ENCODE results near the gene MBNL1. TPM values are rescaled to one million over a fixed set of nuclear protein-coding genes. Genes with fewer than 3 reads are reported as not detected.
"Not testable (repeated sequence)": the region's sequence is repeated elsewhere in the genome, so short reads cannot be mapped to it uniquely, and the experiment has no call there.

The MBNL1 gene
- total RNA-seq, 1 experiment from 2014 or later = 68.6 TPM

DNA sequence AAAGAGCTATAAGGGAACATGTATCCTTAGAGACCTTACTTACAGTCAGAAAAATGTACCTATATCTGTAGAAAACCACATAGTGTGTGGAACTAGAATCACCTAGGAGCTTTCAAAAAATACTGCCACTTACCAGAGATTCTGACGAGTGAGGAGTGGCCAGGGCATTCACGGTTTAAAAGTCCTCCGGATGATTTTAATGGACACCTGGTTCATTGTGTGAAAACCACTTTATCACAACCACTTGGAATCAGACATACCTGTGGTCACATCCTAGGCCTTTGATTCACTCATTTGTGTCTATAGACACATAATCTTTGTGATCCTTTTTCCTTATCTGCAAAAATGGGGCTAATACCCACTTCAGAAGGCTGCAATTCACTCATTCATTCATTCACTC is 159.8 kb downstream of the MBNL1 start:
- POLR2A ChIA-PET = no interaction called here
- Histone ChIP-seq H3K27me3 (replicated peaks; ENCODE audit: control insufficient read depth, insufficient read depth, low read length) (no peaks in the 10 kb centered on the region), H3K36me3 (ENCODE audit: control insufficient read depth, insufficient read depth, low read length) (no peaks in the 10 kb centered on the region), H3K4me1 (peaks cover 7% of the 10 kb centered on the region; the same call in 1 of the 2 replicates), H3K4me3 (ENCODE audit: low read depth, low read length) (no peak overlapping the region), H3K9me3 (no peaks in the 10 kb centered on the region)
- BruUV-seq (replicated peaks) = no TSS peak
- intact Hi-C loops (cut with micrococcal nuclease; ENCODE audit: unreplicated experiment) = loop anchor here (10.0 kb wide), 1 partner anchor 124 kb away; no protein-coding TSS in a partner anchor
- Mint-ChIP-seq H3K27ac (ENCODE audit: unreplicated experiment) (no peak overlapping the region), H3K4me3 (ENCODE audit: unreplicated experiment) (no peak overlapping the region), H3K36me3 (ENCODE audit: insufficient read depth, unreplicated experiment) (peaks cover 23% of the 10 kb centered on the region), H3K27me3 (ENCODE audit: insufficient read depth, unreplicated experiment) (no peaks in the 10 kb centered on the region), H3K9me3 (ENCODE audit: unreplicated experiment) (no peaks in the 10 kb centered on the region), H3K4me1 (ENCODE audit: low read depth, unreplicated experiment) (no peaks in the 10 kb centered on the region)
- no peak for DNase-seq
- TF ChIP-seq, protein P1, sequence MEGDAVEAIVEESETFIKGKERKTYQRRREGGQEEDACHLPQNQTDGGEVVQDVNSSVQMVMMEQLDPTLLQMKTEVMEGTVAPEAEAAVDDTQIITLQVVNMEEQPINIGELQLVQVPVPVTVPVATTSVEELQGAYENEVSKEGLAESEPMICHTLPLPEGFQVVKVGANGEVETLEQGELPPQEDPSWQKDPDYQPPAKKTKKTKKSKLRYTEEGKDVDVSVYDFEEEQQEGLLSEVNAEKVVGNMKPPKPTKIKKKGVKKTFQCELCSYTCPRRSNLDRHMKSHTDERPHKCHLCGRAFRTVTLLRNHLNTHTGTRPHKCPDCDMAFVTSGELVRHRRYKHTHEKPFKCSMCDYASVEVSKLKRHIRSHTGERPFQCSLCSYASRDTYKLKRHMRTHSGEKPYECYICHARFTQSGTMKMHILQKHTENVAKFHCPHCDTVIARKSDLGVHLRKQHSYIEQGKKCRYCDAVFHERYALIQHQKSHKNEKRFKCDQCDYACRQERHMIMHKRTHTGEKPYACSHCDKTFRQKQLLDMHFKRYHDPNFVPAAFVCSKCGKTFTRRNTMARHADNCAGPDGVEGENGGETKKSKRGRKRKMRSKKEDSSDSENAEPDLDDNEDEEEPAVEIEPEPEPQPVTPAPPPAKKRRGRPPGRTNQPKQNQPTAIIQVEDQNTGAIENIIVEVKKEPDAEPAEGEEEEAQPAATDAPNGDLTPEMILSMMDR (IDR thresholded peaks at IDR 0.05; ENCODE audit: insufficient read depth in 1 of 2, low read depth in 1 of 2, low read length in 1 of 2, severe bottlenecking in 1 of 2, unreplicated experiment in 1 of 2) = no peak
- CTCF ChIA-PET = no interaction called here

DNA sequence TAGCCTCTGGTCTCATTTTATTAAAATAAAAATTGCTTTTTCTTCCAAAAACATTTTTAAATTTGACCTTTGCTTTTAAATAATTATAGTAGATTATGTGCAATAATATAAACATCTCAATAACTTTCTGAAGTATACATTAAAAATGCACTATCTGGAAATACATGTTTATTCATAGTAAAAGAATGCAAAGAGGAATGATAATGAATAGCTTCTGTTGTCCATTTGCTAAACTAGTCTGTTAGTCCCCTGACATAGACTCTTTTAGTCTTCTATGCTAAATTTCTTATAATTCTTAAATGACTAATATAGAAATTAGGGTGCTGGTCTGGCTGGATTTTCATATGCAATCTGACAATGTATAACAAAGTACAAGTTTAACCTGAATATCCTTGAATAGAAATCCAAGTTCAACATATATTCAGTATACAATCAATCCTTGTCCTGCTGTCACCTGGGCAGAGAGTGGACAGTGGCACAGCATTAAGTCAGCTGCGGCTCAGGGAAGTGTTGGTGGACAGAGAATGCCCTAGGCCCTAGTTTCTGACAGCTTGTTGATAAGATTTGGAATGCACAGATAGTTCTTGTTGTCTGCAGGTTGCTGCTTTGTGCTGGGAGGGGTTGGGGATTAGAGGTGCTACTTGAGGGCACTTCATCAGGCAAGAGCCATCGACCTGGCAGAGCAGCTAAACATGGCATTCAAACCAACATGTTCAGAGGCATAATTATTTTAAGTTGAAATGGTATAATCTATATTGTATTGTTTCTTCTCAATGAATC is 161.7 kb downstream of the MBNL1 start:
- Histone ChIP-seq H3K27me3 (replicated peaks; ENCODE audit: control insufficient read depth, insufficient read depth, low read length) (no peaks in the 10 kb centered on the region), H3K9me3 (no peaks in the 10 kb centered on the region), H3K36me3 (ENCODE audit: control insufficient read depth, insufficient read depth, low read length) (no peaks in the 10 kb centered on the region), H3K4me3 (ENCODE audit: low read depth, low read length) (no peak overlapping the region), H3K4me1 (peaks cover 7% of the 10 kb centered on the region; the same call in 1 of the 2 replicates)
- TF ChIP-seq, protein P1 (IDR thresholded peaks at IDR 0.05; ENCODE audit: insufficient read depth in 1 of 2, low read depth in 1 of 2, low read length in 1 of 2, severe bottlenecking in 1 of 2, unreplicated experiment in 1 of 2) = no peak
- no TSS peak for BruUV-seq (replicated peaks)
- Mint-ChIP-seq H3K4me3 (ENCODE audit: unreplicated experiment) (no peak overlapping the region), H3K36me3 (ENCODE audit: insufficient read depth, unreplicated experiment) (peaks cover 23% of the 10 kb centered on the region), H3K9me3 (ENCODE audit: unreplicated experiment) (peaks cover 8% of the 10 kb centered on the region), H3K27ac (ENCODE audit: unreplicated experiment) (no peak overlapping the region), H3K4me1 (ENCODE audit: low read depth, unreplicated experiment) (no peaks in the 10 kb centered on the region), H3K27me3 (ENCODE audit: insufficient read depth, unreplicated experiment) (no peaks in the 10 kb centered on the region)
- no peak for DNase-seq
- CTCF ChIA-PET = no interaction called here
- intact Hi-C loops (cut with micrococcal nuclease; ENCODE audit: unreplicated experiment) = no loop called here
- POLR2A ChIA-PET = no interaction called here

DNA sequence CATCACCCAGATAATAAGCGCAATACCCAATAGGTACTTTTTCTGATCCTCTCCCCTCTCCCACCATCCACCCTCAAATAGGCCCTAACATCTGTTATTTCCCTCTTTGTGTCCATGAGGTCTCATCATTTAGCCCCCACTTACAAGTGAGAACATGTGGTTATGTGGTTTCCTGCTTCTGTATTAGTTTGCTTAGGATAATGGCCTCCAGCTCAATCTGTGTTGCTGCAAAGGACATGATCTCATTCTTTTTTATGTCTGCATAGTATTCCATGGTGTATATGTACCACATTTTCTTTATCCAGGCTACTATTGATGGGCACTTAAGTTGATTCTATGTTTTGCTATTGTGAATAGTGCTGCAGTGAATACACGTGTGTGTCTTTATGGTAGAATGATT is 165.4 kb downstream of the MBNL1 start:
- Histone ChIP-seq H3K36me3 (ENCODE audit: control insufficient read depth, insufficient read depth, low read length) (no peaks in the 10 kb centered on the region), H3K4me1 (peaks cover 10% of the 10 kb centered on the region; the same call in 1 of the 2 replicates), H3K4me3 (ENCODE audit: low read depth, low read length) (no peak overlapping the region), H3K9me3 (no peaks in the 10 kb centered on the region), H3K27me3 (replicated peaks; ENCODE audit: control insufficient read depth, insufficient read depth, low read length) (no peaks in the 10 kb centered on the region)
- DNase-seq = no peak
- no peak overlapping the region for H3K27ac Mint-ChIP-seq (ENCODE audit: unreplicated experiment)
- BruUV-seq (replicated peaks) = no TSS peak
- intact Hi-C loops (cut with micrococcal nuclease; ENCODE audit: unreplicated experiment) = no loop called here
- ChIA-PET POLR2A (no interaction called here), CTCF (no interaction called here)
- H3K9me3 Mint-ChIP-seq (ENCODE audit: unreplicated experiment) = peaks cover 9% of the 10 kb centered on the region
- TF ChIP-seq, protein P1 (IDR thresholded peaks at IDR 0.05; ENCODE audit: insufficient read depth in 1 of 2, low read depth in 1 of 2, low read length in 1 of 2, severe bottlenecking in 1 of 2, unreplicated experiment in 1 of 2) = no peak
- H3K4me3 Mint-ChIP-seq (ENCODE audit: unreplicated experiment) = no peak overlapping the region
- H3K27me3 Mint-ChIP-seq (ENCODE audit: insufficient read depth, unreplicated experiment) = no peaks in the 10 kb centered on the region
- H3K36me3 Mint-ChIP-seq (ENCODE audit: insufficient read depth, unreplicated experiment) = peaks cover 17% of the 10 kb centered on the region
- no peaks in the 10 kb centered on the region for H3K4me1 Mint-ChIP-seq (ENCODE audit: low read depth, unreplicated experiment)

DNA sequence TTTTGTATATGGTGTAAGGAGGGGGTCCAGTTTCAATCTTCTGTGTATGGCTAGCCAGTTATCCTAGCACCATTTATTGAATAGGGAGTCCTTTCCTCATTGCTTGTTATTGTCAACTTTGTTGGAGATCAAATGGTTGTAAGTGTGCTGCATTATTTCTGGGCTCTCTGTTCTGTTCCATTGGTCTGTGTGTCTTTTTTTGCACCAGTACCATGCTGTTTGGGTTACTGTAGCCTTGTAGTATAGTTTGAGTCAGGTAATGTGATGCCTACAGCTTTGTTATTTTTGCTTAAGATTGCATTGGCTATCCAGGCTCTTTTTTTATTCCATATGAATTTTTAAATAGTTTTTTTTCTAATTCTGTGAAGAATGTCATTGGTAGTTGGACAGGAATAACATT is 166.5 kb downstream of the MBNL1 start:
- H3K9me3 Mint-ChIP-seq (ENCODE audit: unreplicated experiment); H3K4me1 Mint-ChIP-seq (ENCODE audit: low read depth, unreplicated experiment); H3K9me3 ChIP-seq; H3K27me3 Mint-ChIP-seq (ENCODE audit: insufficient read depth, unreplicated experiment); intact Hi-C loops (cut with micrococcal nuclease; ENCODE audit: unreplicated experiment); POLR2A ChIA-PET; CTCF ChIA-PET; H3K36me3 ChIP-seq (ENCODE audit: control insufficient read depth, insufficient read depth, low read length); H3K27ac Mint-ChIP-seq (ENCODE audit: unreplicated experiment); DNase-seq; H3K4me3 Mint-ChIP-seq (ENCODE audit: unreplicated experiment); H3K4me3 ChIP-seq (ENCODE audit: low read depth, low read length); H3K27me3 ChIP-seq (replicated peaks; ENCODE audit: control insufficient read depth, insufficient read depth, low read length); BruUV-seq (replicated peaks): not testable (repeated sequence)
- H3K36me3 Mint-ChIP-seq (ENCODE audit: insufficient read depth, unreplicated experiment) = peaks cover 17% of the 10 kb centered on the region
- peaks cover 10% of the 10 kb centered on the region; the same call in 1 of the 2 replicates for H3K4me1 ChIP-seq

Data from Caco-2 (cell line).